Measurements from ENCODE around the gene POLR2A. TPM values are rescaled to one million over a fixed set of nuclear protein-coding genes. Genes with fewer than 3 reads are reported as not detected.
A peak's percentile ranks its signal among the peaks of the same experiment; 100 is the strongest.
"Not testable (repeated sequence)": the region's sequence is repeated elsewhere in the genome, so short reads cannot be mapped to it uniquely, and the experiment has no call there.

The POLR2A gene
- polyA plus RNA-seq, 4 donors = 117 to 158 (median 121) TPM

- peak in 1 of 4 donors; percentile 38 for DNase-seq (ENCODE audit: low read depth in 4 of 4, low spot score in 3 of 4)
Measured at GRCh38 chr17:7477392-7478275, 6.5 kb upstream of the POLR2A start.

GRCh38 chr17:7478276-7479212 is 5.6 kb upstream of the POLR2A start:
- peak in 1 of 4 donors; percentile 26 for DNase-seq (ENCODE audit: low read depth in 4 of 4, low spot score in 3 of 4)

DNA sequence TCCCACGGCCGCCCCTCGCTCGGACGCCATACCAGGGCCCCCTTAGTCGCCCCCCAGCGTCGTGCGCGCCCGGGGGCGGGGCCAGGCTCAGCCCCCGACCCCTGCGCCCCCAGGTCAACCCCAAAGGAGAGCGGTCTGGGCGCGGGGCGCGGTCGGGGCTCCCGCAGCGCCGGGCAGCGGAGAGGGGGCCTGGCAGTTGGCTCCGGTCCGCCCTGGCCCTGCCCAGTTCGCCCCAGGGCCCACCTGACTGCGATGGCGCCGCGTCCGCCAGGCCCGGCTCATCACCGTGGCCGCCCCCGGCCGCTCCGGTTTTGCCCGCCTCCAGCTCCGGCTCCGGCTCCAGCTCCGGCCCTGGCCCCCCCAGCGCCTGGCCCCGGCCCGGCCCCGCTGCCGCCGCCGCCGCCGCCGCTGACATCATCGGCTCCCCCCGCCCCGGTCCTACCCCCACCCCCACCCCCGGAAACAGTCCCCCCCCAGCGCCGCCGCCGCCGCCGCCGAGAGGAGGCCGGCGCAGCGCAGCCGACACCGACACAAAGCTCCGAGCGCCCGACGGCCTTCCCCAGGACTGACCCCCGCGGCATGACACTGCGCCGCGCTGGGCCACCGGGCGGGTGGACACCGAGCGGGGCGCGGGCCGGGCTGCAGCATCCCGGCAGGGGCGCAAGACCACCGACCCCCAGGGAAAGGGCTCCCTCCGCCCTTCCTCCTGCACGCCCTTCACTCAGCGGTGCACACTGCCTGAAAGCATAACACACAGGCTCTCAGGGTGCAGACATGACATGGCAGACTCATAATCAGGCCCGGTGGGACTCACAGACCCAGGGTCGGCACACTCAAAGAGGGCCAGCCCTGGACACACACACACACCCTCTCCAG is 4.7 kb upstream of the POLR2A start, which contains the start of gene ZBTB4:
Gene ZBTB4 (minus strand): TSS at position 419 of the 876 bp plus-strand sequence. CDS start 12,830 bp downstream, outside the sequence.
- DNase-seq (ENCODE audit: low read depth in 4 of 4, low spot score in 3 of 4) = peak in 1 of 4 donors; percentile 59

GRCh38 chr17:7480089-7480384 is 4.1 kb upstream of the POLR2A start:
- no peak for DNase-seq (ENCODE audit: low read depth in 4 of 4, low spot score in 3 of 4)

GRCh38 chr17:7481275-7481674 is 2.9 kb upstream of the POLR2A start, which contains the start of gene SLC35G6:
Gene SLC35G6 (plus strand): TSS chr17:7481446. CDS start chr17:7481517, 71 bp downstream.
- not testable (repeated sequence) for DNase-seq (ENCODE audit: low read depth in 4 of 4, low spot score in 3 of 4)

- DNase-seq (ENCODE audit: low read depth in 4 of 4, low spot score in 3 of 4) = not testable (repeated sequence)
Measured at GRCh38 chr17:7481842-7482741, 2.1 kb upstream of the POLR2A start.

GRCh38 chr17:7482742-7483088 is 1.5 kb upstream of the POLR2A start:
- DNase-seq (ENCODE audit: low read depth in 4 of 4, low spot score in 3 of 4) = not testable (repeated sequence)

DNA sequence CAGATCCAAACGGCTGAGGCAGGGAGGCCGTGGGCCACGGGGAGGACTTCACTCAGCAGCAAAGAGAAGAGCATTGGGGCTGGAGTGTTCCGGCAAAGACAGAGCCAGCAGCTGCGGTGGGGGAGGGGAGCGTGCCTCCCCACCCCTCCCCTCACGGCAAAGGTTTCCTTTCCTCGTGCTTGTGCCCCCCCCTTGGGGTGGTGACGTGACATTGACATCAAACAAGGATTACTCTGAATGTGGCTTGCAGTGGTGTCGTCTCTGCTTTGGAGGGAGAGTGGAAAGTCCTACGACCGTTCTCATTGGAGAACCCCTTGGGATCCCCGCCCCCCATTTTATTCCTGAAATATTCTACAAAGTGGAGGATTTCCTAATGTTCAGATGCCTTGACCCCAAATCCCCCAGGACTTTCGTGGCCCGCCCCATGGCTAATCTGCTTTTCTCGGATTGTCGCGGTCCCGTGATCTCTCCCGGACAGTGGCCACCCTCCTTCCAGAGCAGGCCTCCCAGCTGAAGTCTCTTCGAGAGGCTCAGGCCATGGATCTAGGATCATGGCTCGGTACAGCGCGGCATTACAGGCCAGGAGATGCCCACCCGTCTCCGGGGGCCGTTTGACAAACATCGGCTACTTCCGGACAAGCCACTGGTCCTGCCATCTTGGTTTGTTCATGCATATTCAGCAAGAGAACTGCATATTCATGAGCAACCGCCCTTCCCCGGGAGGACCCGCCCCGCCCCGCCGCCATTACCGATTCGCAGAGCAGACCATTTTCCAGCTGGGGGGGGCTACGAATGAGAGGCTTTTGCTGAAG is 705 bp upstream of the POLR2A start:
- peak in 3 of 4 donors; percentile 72 to 77 (median 73) for DNase-seq (ENCODE audit: low read depth in 4 of 4, low spot score in 3 of 4)

DNA sequence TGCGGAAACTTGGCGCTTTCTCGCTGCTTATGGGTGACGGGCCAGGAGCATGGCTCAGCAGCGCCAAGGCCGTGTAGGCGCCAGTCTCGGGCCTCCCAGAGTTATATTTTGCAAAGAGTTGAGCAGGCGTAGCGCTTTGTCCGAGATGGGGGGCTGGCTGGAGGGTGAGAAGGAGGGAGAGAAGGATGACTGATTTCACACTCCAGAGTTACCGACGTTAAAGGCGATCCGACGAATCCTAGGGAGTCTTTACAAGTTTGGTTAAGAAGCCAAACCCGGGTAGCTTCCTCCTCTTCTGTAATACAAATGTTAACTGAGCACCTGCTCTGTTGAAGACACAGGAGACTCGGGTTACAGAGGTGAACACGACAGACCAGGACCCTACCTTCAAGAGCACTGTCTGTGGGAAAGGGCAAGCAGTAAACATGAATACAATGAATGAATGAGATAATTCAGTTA is 782 bp downstream of the POLR2A start:
- no peak for DNase-seq (ENCODE audit: low read depth in 4 of 4, low spot score in 3 of 4)

- no peak for DNase-seq (ENCODE audit: low read depth in 4 of 4, low spot score in 3 of 4)
Measured at GRCh38 chr17:7486181-7486580, 2.0 kb downstream of the POLR2A start.

DNA sequence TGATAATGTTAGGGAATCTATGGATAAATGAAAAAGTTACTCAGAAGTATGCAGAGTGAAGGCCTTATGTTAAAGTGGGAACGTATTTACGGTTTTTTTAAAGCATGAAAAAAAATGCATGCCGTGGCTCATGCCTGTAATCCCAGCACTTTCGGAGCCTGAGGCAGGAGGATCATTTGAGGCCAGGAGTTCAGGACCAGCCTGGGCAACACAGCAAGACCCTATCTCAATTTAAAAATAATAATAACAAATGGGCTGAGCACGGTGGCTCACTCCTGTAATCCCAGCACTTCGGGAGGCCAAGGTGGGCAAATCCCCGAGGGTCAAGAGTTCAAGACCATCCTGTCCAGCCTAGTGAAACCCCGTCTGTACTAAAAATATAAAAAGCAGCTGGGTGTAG is 6.0 kb downstream of the POLR2A start:
- DNase-seq (ENCODE audit: low read depth in 4 of 4, low spot score in 3 of 4) = no peak

- DNase-seq (ENCODE audit: low read depth in 4 of 4, low spot score in 3 of 4) = no peak
Measured at GRCh38 chr17:7491583-7491982, 7.4 kb downstream of the POLR2A start.

GRCh38 chr17:7493941-7494340 is 9.8 kb downstream of the POLR2A start:
- no peak for DNase-seq (ENCODE audit: low read depth in 4 of 4, low spot score in 3 of 4)

GRCh38 chr17:7495906-7496434 is 11.8 kb downstream of the POLR2A start:
- DNase-seq (ENCODE audit: low read depth in 4 of 4, low spot score in 3 of 4) = no peak

GRCh38 chr17:7496470-7497183 is 12.5 kb downstream of the POLR2A start:
- DNase-seq (ENCODE audit: low read depth in 4 of 4, low spot score in 3 of 4) = no peak

- DNase-seq (ENCODE audit: low read depth in 4 of 4, low spot score in 3 of 4) = no peak
Measured at GRCh38 chr17:7497228-7497627, 13.1 kb downstream of the POLR2A start.

GRCh38 chr17:7497636-7498035 is 13.5 kb downstream of the POLR2A start:
- no peak for DNase-seq (ENCODE audit: low read depth in 4 of 4, low spot score in 3 of 4)
